GM23338 (cell line): ENCODE data around the gene MRC2.

Source experiments
- CREB1 ChIP-seq: fragments of 250-450 bp; sonication (Bioruptor Pico); IDR thresholded peaks from 2 replicates; pipeline ENCODE4 v1.5.0; 2020; ENCODE audit warnings: low read depth, mild to moderate bottlenecking, moderate library complexity
- CTCF ChIP-seq, 2 experiments: fragments of 200-600 bp in 1 of 2; sonication (generic) in 1 of 2; conservative IDR thresholded peaks; 2 replicates each; pipeline versions ENCODE4 v1.5.1 to v1.6.1; 2016 to 2017; ENCODE audit warnings: antibody characterized with exemption in 2 of 2, low read depth in 2 of 2, mild to moderate bottlenecking in 2 of 2, moderate library complexity in 1 of 2
- EZH2 ChIP-seq: fragments of 200-600 bp; sonication (generic); IDR thresholded peaks from one replicate; pipeline ENCODE4 v1.8.0; 2017; ENCODE audit warnings: antibody characterized with exemption, mild to moderate bottlenecking, low read depth; ENCODE audit not compliant: unreplicated experiment
- POLR2AphosphoS5 ChIP-seq: IDR thresholded peaks from 2 replicates; pipeline ENCODE4 v1.6.1; 2016; ENCODE audit warnings: antibody characterized with exemption, low read depth
- REST ChIP-seq: IDR thresholded peaks from one replicate; pipeline ENCODE4 v1.6.1; 2018; ENCODE audit warnings: antibody characterized with exemption; ENCODE audit not compliant: unreplicated experiment
- TF ChIP-seq, protein P1 (sequence below): IDR thresholded peaks from 2 replicates; pipeline ENCODE4 v1.6.1; 2016; ENCODE audit warnings: antibody characterized with exemption

DNA sequence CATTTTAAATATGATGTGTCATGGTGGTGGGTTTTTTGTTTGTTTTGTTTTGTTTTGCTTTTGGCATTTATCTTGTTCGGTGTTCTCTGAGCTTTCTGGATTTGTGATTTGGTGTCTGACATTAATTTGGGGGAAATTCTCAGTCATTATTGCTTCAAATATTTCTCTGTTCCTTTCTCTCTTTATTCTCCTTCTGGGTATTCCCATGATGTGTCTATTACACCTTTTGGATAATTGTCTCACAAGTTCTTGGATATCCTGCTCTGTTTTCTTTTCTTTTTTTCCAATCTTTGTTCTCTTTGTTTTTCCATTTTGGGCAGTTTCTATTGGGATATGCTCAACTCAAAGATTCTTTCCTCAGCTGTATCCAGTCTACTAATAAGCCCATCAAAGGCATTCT is 92.1 kb downstream of the MRC2 start:
- TF ChIP-seq EZH2, result no peak
- no peak for TF ChIP-seq POLR2AphosphoS5
- no peak for TF ChIP-seq CTCF (conservative IDR thresholded peaks at IDR 0.05; ENCODE audit: low read depth in 2 of 2)
- no peak for TF ChIP-seq CREB1
- TF ChIP-seq, protein P1, sequence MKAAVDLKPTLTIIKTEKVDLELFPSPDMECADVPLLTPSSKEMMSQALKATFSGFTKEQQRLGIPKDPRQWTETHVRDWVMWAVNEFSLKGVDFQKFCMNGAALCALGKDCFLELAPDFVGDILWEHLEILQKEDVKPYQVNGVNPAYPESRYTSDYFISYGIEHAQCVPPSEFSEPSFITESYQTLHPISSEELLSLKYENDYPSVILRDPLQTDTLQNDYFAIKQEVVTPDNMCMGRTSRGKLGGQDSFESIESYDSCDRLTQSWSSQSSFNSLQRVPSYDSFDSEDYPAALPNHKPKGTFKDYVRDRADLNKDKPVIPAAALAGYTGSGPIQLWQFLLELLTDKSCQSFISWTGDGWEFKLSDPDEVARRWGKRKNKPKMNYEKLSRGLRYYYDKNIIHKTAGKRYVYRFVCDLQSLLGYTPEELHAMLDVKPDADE, result no peak
- TF ChIP-seq REST, result no peak
